SK-N-MC (cell line): ENCODE data around the gene LBX2.
A peak's percentile ranks its signal among the peaks of the same experiment; 100 is the strongest.
"Not testable (repeated sequence)": the region's sequence is repeated elsewhere in the genome, so short reads cannot be mapped to it uniquely, and the experiment has no call there.

Experiments used
- DNase-seq: peaks from one replicate; pipeline ENCODE4 v3.0.0-alpha.2; 2011; ENCODE audit warnings: low read depth, low spot score
- H3K27ac ChIP-seq: fragments of 200-600 bp; sonication (generic); 2 replicates; pipeline ENCODE4 v1.5.1; 2016; ENCODE audit warnings: mixed run types
- H3K36me3 ChIP-seq: fragments of 200-600 bp; sonication (generic); 2 replicates; pipeline ENCODE4 v1.6.1; 2017; ENCODE audit warnings: antibody characterized with exemption, low read length, mixed read lengths; ENCODE audit not compliant: insufficient read depth
- H3K4me3 ChIP-seq: fragments of 200-600 bp; sonication (generic); 2 replicates; pipeline ENCODE4 v1.5.1; 2016
- H3K9ac ChIP-seq: fragments of 200-600 bp; sonication (generic); 2 replicates; pipeline ENCODE4 v1.8.0; 2017; ENCODE audit warnings: mixed run types, mixed read lengths; ENCODE audit not compliant: insufficient read length
- H3K9me3 ChIP-seq: fragments of 200-600 bp; sonication (generic); 2 replicates; pipeline ENCODE4 v1.6.1; 2017; ENCODE audit warnings: low read depth, mild to moderate bottlenecking, antibody characterized with exemption, low read length, moderate library complexity, mixed read lengths
- EZH2 ChIP-seq: fragments of 200-600 bp; sonication (generic); IDR thresholded peaks from one replicate; pipeline ENCODE4 v1.6.1; 2017; ENCODE audit warnings: antibody characterized with exemption
- FOXP2 ChIP-seq: optimal IDR thresholded peaks from 2 replicates; pipeline ENCODE3; 2011; ENCODE audit warnings: mild to moderate bottlenecking, moderate library complexity; ENCODE audit not compliant: insufficient read depth; ENCODE audit errors: extremely low read length, control extremely low read depth
- POLR2AphosphoS5 ChIP-seq: IDR thresholded peaks from 2 replicates; pipeline ENCODE4 v1.6.1; 2012; ENCODE audit warnings: mild to moderate bottlenecking, low read depth, low read length, borderline replicate concordance

LBX2 gene

DNA sequence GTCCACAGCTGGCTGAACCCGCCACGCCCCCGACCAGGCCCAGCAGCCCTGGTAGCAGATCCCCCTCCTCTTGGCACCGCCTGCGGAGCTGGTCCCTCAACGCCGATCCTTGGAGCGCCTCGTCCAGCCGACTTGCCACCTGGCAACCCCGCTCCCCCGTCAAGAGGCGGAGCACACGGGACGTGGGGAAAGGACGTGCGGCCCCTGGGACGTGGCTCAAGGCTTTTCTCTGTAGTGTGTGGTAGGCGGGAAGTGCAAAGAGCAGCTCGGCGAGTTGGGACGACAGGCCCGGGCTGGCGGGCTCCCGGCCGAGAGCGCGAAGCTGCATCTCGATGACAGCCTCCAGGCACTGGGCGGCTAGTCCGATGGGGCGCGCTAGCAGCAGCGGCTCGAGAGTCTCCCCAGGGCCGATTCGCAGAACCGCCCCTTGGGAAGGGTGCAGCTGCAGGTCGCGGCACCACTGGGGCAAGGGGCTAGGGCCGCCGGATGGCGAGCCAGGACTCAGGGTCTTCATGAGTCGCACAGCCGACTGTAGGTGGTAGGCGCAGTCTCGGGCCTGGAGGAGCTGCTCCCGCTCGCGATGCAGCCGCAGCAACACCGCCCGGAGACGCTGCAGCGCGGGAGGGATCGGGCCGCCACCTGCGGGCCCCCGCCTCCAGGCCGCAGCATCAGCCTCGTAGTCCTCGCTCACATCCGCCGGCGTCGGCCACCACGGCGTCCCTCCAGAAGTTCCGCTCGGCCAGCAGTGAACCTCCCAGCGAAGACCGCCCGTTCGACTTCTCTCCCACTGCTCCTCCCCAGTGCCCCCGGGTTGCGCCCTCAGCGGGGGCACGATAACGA, 17.2 kb downstream of the LBX2 start:
- TF ChIP-seq FOXP2 = no peak
- no peak for TF ChIP-seq EZH2
- TF ChIP-seq POLR2AphosphoS5 = no peak

GRCh38 chr2:74481431-74481830, 18.0 kb downstream of the LBX2 start:
- H3K27ac ChIP-seq = no peak overlapping the region
- peak overlapping the region; percentile 90 for H3K4me3 ChIP-seq

More for the DNA sequence above, 17.2 kb downstream of the LBX2 start:
- Histone ChIP-seq H3K9ac (peak overlapping the region; percentile 82), H3K9me3 (no peaks in the 10 kb centered on the region), H3K4me3 (peak overlapping the region; percentile 90), H3K27ac (0 out of 2 replicates have a peak overlapping the region, but pooled peaks have one; percentile 40), H3K36me3 (peaks cover 8% of the 10 kb centered on the region; the same call in 1 of the 2 replicates)
- no peak for DNase-seq

GRCh38 chr2:74474899-74475298, 24.5 kb downstream of the LBX2 start:
- Histone ChIP-seq H3K9ac (no peak overlapping the region), H3K4me3 (no peak overlapping the region), H3K36me3 (peaks cover 18% of the 10 kb centered on the region; the same call in 1 of the 2 replicates), H3K9me3 (no peaks in the 10 kb centered on the region), H3K27ac (no peak overlapping the region)
- no peak for DNase-seq
- no peak for TF ChIP-seq EZH2
- TF ChIP-seq POLR2AphosphoS5 = no peak
- no peak for TF ChIP-seq FOXP2

More at GRCh38 chr2:74481431-74481830, 18.0 kb downstream of the LBX2 start:
- DNase-seq = no peak
- Histone ChIP-seq H3K9ac (peak overlapping the region; percentile 82), H3K9me3 (no peaks in the 10 kb centered on the region), H3K36me3 (peaks cover 8% of the 10 kb centered on the region; the same call in 1 of the 2 replicates)
- TF ChIP-seq POLR2AphosphoS5 (no peak), EZH2 (no peak), FOXP2 (no peak)

GRCh38 chr2:74474481-74474880, 24.9 kb downstream of the LBX2 start:
- H3K9ac ChIP-seq = no peak overlapping the region
- H3K9me3 ChIP-seq = no peaks in the 10 kb centered on the region
- no peak for DNase-seq
- H3K4me3 ChIP-seq = no peak overlapping the region
- peaks cover 18% of the 10 kb centered on the region; the same call in 1 of the 2 replicates for H3K36me3 ChIP-seq
- TF ChIP-seq EZH2 (no peak), FOXP2 (no peak), POLR2AphosphoS5 (no peak)
- no peak overlapping the region for H3K27ac ChIP-seq

DNA sequence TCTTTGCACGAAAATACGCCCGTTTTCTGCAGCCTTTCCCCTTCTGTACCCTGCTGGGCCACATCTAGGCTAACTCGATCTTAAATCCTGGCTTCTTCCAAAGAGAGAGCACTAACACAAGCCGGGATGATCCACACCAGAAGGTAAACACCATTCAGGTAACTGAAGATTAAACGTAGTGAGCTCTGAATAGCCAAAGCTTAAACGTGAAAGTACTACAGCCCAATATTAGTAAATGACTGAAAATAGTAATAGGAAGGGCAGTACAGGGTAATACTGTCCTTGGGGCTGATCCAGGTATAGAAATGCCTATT, 26.5 kb downstream of the LBX2 start:
- no peaks in the 10 kb centered on the region for H3K9me3 ChIP-seq
- H3K36me3 ChIP-seq = peaks cover 18% of the 10 kb centered on the region; the same call in 1 of the 2 replicates
- H3K27ac ChIP-seq = peak overlapping the region; percentile 92
- TF ChIP-seq EZH2 (no peak), FOXP2 (no peak), POLR2AphosphoS5 (no peak)
- peak; percentile 18 for DNase-seq
- H3K4me3 ChIP-seq = peak overlapping the region; percentile 98
- H3K9ac ChIP-seq = peak overlapping the region; percentile 95

GRCh38 chr2:74472086-74472944, 27.1 kb downstream of the LBX2 start, which contains the start of gene MRPL53:
TSS of gene MRPL53 (minus strand) at chr2:74472680. CDS start at chr2:74472660, 20 bp downstream.
- TF ChIP-seq POLR2AphosphoS5 = peak; percentile 99
- TF ChIP-seq FOXP2 = peak; percentile 75
- no peak for TF ChIP-seq EZH2
- Histone ChIP-seq H3K27ac (peak within 1 kb of the TSS; percentile 92), H3K4me3 (peak within 1 kb of the TSS; percentile 98), H3K9ac (peak within 1 kb of the TSS; percentile 95), H3K36me3 (peaks cover 15% of the 10 kb centered on the region; the same call in 1 of the 2 replicates), H3K9me3 (no peaks in the 10 kb centered on the region)
- peak; percentile 74 for DNase-seq

DNA sequence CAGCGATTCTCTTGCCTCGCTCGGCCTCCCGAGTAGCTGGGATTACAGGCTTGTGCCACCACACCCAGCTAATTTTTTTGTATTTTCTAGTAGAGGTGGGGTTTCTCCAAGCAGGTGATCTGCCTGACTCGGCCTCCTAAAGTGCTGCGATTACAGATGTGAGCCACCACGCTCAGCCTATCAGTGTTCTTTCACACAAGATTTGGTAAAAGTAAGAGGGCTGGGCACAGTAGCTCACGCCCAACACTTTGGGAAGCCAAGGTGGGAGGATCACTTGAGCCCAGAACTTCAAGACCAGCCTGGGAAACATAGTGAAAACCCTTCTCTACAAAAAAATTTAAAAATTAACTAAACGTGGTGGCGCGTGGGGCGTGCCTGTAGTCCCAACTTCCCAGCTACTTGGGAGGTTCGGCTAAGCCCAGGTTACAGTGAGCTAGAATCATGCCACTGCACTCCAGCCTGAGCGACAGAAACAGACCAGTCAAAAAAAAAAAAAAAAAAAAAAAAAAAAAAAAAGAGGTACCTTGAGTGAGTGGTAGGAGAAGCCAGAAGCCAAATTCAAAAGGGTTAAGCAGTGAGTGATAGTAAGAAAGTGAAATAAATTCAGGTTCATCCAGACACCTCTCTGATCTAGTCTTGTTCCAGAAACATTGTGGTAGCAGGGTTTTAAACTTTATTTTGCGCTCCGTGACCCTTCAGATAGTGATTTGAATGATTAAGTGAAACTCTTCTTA, 27.9 kb downstream of the LBX2 start:
- no peak for DNase-seq
- Histone ChIP-seq H3K9ac (peak overlapping the region; percentile 95), H3K4me3 (peak overlapping the region; percentile 98), H3K27ac (peak overlapping the region; percentile 92), H3K9me3 (no peaks in the 10 kb centered on the region), H3K36me3 (peaks cover 15% of the 10 kb centered on the region; the same call in 1 of the 2 replicates)
- TF ChIP-seq FOXP2 = no peak
- TF ChIP-seq EZH2 = no peak
- TF ChIP-seq POLR2AphosphoS5 = no peak

DNA sequence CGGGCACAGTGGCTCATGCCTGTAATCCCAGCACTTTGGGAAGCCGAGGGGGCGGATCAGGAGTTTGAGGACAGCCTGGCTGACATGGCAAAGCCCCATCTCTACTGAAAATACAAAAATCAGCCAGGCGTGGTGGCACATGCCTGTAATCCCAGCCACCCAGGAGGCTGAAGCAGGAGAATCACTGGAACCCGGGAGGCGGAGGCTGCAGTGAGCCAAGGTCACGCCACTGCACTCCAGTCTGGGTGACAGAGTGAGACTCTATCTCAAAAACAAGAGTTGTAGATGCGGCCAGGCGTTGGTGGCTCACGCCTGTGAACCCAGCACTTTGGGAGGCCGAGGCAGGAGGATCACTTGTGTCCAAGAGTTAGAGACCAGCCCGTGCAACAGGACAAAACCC, 28.7 kb downstream of the LBX2 start:
- peaks cover 15% of the 10 kb centered on the region; the same call in 1 of the 2 replicates for H3K36me3 ChIP-seq
- H3K4me3 ChIP-seq, DNase-seq, H3K27ac ChIP-seq, H3K9ac ChIP-seq, H3K9me3 ChIP-seq: not testable (repeated sequence)
